ENCODE results near the gene KCNK18.

DNA sequence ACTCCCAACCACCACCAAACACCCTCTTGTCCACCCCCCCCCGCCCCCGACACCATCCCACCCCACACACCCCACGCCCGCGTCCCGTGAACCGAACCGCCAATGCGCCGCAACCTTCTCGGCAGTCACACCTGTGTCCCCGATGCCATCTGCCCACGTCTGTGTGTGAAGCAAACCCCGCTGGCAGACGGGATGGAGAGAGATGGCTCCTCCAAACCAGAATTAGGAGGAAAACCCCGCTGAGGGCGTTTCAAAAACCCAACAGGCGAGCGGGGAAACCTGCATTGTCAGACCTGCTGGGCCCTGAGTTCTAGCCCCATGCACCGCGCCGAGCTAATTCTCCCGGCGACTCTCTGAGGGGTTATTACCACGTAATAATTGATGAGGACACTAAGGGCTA lies 28.6 kb upstream of the KCNK18 start:
- TF ChIP-seq ZFP30 (CRISPR knock-in tag; IDR thresholded peaks at IDR 0.05) (no peak), TCF4 (CRISPR knock-in tag; IDR thresholded peaks at IDR 0.05; ENCODE audit: borderline replicate concordance) (no peak), BACH2 (CRISPR knock-in tag; IDR thresholded peaks at IDR 0.05; ENCODE audit: borderline replicate concordance) (no peak), ZNF8 (CRISPR knock-in tag; IDR thresholded peaks at IDR 0.05) (no peak), ZNF565 (CRISPR knock-in tag; conservative IDR thresholded peaks at IDR 0.05; ENCODE audit: low read depth) (no peak), ZC3H10 (CRISPR knock-in tag; IDR thresholded peaks at IDR 0.05) (no peak), TOX (CRISPR knock-in tag; IDR thresholded peaks at IDR 0.05; ENCODE audit: borderline replicate concordance) (no peak), GLIS3 (CRISPR knock-in tag; IDR thresholded peaks at IDR 0.05) (no peak)
- TF ChIP-seq, protein P1, sequence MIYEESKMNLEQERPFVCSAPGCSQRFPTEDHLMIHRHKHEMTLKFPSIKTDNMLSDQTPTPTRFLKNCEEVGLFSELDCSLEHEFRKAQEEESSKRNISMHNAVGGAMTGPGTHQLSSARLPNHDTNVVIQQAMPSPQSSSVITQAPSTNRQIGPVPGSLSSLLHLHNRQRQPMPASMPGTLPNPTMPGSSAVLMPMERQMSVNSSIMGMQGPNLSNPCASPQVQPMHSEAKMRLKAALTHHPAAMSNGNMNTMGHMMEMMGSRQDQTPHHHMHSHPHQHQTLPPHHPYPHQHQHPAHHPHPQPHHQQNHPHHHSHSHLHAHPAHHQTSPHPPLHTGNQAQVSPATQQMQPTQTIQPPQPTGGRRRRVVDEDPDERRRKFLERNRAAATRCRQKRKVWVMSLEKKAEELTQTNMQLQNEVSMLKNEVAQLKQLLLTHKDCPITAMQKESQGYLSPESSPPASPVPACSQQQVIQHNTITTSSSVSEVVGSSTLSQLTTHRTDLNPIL (CRISPR knock-in tag; IDR thresholded peaks at IDR 0.05; ENCODE audit: low read depth) = no peak
